K562 (cell line): ENCODE data around the gene CPM. TPM values are rescaled to one million over a fixed set of nuclear protein-coding genes. Genes with fewer than 3 reads are reported as not detected.

Experiments used
- ARID1B ChIP-seq: fragments of 450-650 bp; IDR thresholded peaks from 2 replicates; pipeline ENCODE4 v1.6.1; 2016; ENCODE audit warnings: antibody characterized with exemption, mild to moderate bottlenecking, inconsistent platforms
- ARID2 ChIP-seq: fragments of 450-650 bp; IDR thresholded peaks from 2 replicates; pipeline ENCODE4 v1.6.1; 2017; ENCODE audit warnings: antibody characterized with exemption, mild to moderate bottlenecking
- CREB3L1 ChIP-seq: fragments of 450-650 bp; IDR thresholded peaks from 2 replicates; pipeline ENCODE4 v1.6.1; 2014; ENCODE audit warnings: low read depth, mild to moderate bottlenecking, moderate library complexity, borderline replicate concordance
- CTBP1 ChIP-seq: fragments of 450-650 bp; IDR thresholded peaks from 2 replicates; pipeline ENCODE4 v1.6.1; 2016; ENCODE audit warnings: borderline replicate concordance
- DDX20 ChIP-seq: fragments of 450-650 bp; IDR thresholded peaks from 2 replicates; pipeline ENCODE4 v1.6.1; 2016; ENCODE audit warnings: missing genetic modification characterization, low read depth, mild to moderate bottlenecking, missing compliant biosample characterization, moderate library complexity
- ELF2 ChIP-seq: fragments of 250-450 bp; sonication (Bioruptor Pico); IDR thresholded peaks from 2 replicates; pipeline ENCODE4 v1.5.0; 2021; ENCODE audit warnings: mild to moderate bottlenecking
- GATAD2B ChIP-seq: fragments of 450-650 bp; IDR thresholded peaks from 2 replicates; pipeline ENCODE4 v1.6.1; 2017; ENCODE audit warnings: mild to moderate bottlenecking, borderline replicate concordance
- HES1 ChIP-seq: fragments of 450-650 bp; IDR thresholded peaks from 2 replicates; pipeline ENCODE4 v1.6.1; 2016; ENCODE audit warnings: low read depth, mild to moderate bottlenecking, moderate library complexity
- HMG20A ChIP-seq: fragments of 450-650 bp; formaldehyde crosslinking; conservative IDR thresholded peaks from 2 replicates; pipeline ENCODE4 v1.4.0; 2020; ENCODE audit warnings: mild to moderate bottlenecking, mixed read lengths
- KAT7 ChIP-seq: sonication (generic); formaldehyde crosslinking; IDR thresholded peaks from 2 replicates; pipeline ENCODE4 v1.8.0; 2022; ENCODE audit warnings: missing genetic modification reagents, mild to moderate bottlenecking, borderline replicate concordance
- LARP7 ChIP-seq: fragments of 450-650 bp; IDR thresholded peaks from 2 replicates; pipeline ENCODE4 v1.6.1; 2016
- MAFK ChIP-seq: IDR thresholded peaks from 2 replicates; pipeline ENCODE4 v1.6.1; 2011; ENCODE audit warnings: low read length, improper control_type of control experiment
- NCOA4 ChIP-seq: fragments of 450-650 bp; IDR thresholded peaks from 2 replicates; pipeline ENCODE4 v1.6.1; 2018; ENCODE audit warnings: mild to moderate bottlenecking; ENCODE audit not compliant: partially characterized antibody
- NFIX ChIP-seq: fragments of 250-450 bp; sonication (Bioruptor Pico); IDR thresholded peaks from 2 replicates; pipeline ENCODE4 v1.4.0; 2020; ENCODE audit warnings: low read depth, mild to moderate bottlenecking, moderate library complexity
- NFXL1 ChIP-seq: fragments of 450-650 bp; formaldehyde crosslinking; IDR thresholded peaks from 2 replicates; pipeline ENCODE4 v1.4.0; 2021; ENCODE audit warnings: mild to moderate bottlenecking
- PML ChIP-seq: IDR thresholded peaks from 2 replicates; pipeline ENCODE4 v1.6.1; 2012; ENCODE audit warnings: low read length, inconsistent platforms
- XRCC3 ChIP-seq: fragments of 450-650 bp; IDR thresholded peaks from 2 replicates; pipeline ENCODE4 v1.6.1; 2017; ENCODE audit warnings: mild to moderate bottlenecking, moderate library complexity
- ZKSCAN8 ChIP-seq: fragments of 200-800 bp; sonication (Bioruptor generic); IDR thresholded peaks from 2 replicates; pipeline ENCODE4 v1.6.1; 2016; ENCODE audit warnings: missing genetic modification characterization, missing compliant biosample characterization
- ZNF212 ChIP-seq: fragments of 450-650 bp; formaldehyde crosslinking; IDR thresholded peaks from 2 replicates; pipeline ENCODE4 v1.4.0; 2020; ENCODE audit warnings: mild to moderate bottlenecking
- ZNF311 ChIP-seq: fragments of 250-450 bp; sonication (Bioruptor Pico); IDR thresholded peaks from 2 replicates; pipeline ENCODE4 v1.4.0; 2020; ENCODE audit warnings: mild to moderate bottlenecking, moderate library complexity
- ZNF551 ChIP-seq: fragments of 250-450 bp; sonication (Bioruptor Pico); IDR thresholded peaks from 2 replicates; pipeline ENCODE4 v1.5.0; 2021; ENCODE audit warnings: mild to moderate bottlenecking, moderate library complexity
- ZNF583 ChIP-seq: fragments of 250-450 bp; sonication (Bioruptor Pico); IDR thresholded peaks from 2 replicates; pipeline ENCODE4 v1.4.0; 2020
- ZNF592 ChIP-seq: fragments of 450-650 bp; IDR thresholded peaks from 2 replicates; pipeline ENCODE4 v1.6.1; 2017; ENCODE audit warnings: antibody characterized with exemption, mild to moderate bottlenecking
- ZNF778 ChIP-seq: fragments of 450-650 bp; formaldehyde crosslinking; IDR thresholded peaks from 2 replicates; pipeline ENCODE4 v1.4.0; 2020; ENCODE audit warnings: mild to moderate bottlenecking, moderate library complexity
- ZNF780A ChIP-seq: fragments of 250-450 bp; sonication (Bioruptor Pico); IDR thresholded peaks from 2 replicates; pipeline ENCODE4 v1.5.0; 2021; ENCODE audit warnings: mild to moderate bottlenecking
- ZSCAN32 ChIP-seq: fragments of 450-650 bp; formaldehyde crosslinking; IDR thresholded peaks from 2 replicates; pipeline ENCODE4 v1.4.0; 2020; ENCODE audit warnings: mild to moderate bottlenecking, moderate library complexity
- polyA plus RNA-seq, 8 experiments: library from polyadenylated mRNA; depleted of rRNA in 4 of 8; stranded (reverse) in 5 of 8; unstranded in 3 of 8; fragments of >200 nt; fragmentation: Nextera tagmentation in 2 of 8; fragmentation: Illumina TruSeq in 1 of 8; extraction: Ambion mirVana in 2 of 8; extraction: Trizol in 1 of 8; gene quantifications; 2 replicates each; pipeline versions ENCODE4 v1.2.1 to v1.2.3, GENCODE V29; 2011 to 2014; ENCODE audit warnings: inconsistent platforms in 1 of 8, missing spikeins in 1 of 8
- total RNA-seq, 7 experiments: library from RNA; depleted of rRNA in 6 of 7; stranded (reverse); fragments of >200 nt in 6 of 7; fragmentation: Illumina TruSeq in 2 of 7; extraction: Trizol in 2 of 7; gene quantifications; 2 replicates each; pipeline versions ENCODE4 v1.2.1 to v1.2.3, GENCODE V29; 2011 to 2021; ENCODE audit warnings: low replicate concordance in 1 of 7

Gene CPM
- total and polyA plus RNA-seq, 9 of the 15 experiments (the other 6 are each of a cell fraction or from before 2014, with no cell fraction given) = 0.31 TPM; not detected in 8

- TF ChIP-seq NFIX (CRISPR knock-in tag) = peak; percentile 75
- TF ChIP-seq ARID2 = no peak
- no peak for TF ChIP-seq ZSCAN32 (CRISPR knock-in tag)
- no peak for TF ChIP-seq LARP7
- no peak for TF ChIP-seq DDX20 (tag)
- no peak for TF ChIP-seq ZKSCAN8 (CRISPR knock-in tag)
- TF ChIP-seq ZNF592 = peak; percentile 16; the same call in 1 of the 2 replicates
- TF ChIP-seq HMG20A (CRISPR knock-in tag) = no peak
- TF ChIP-seq NFXL1 (CRISPR knock-in tag) = no peak
- TF ChIP-seq ZNF311 (CRISPR knock-in tag) = no peak
- TF ChIP-seq ZNF551 (CRISPR knock-in tag) = no peak
- no peak for TF ChIP-seq XRCC3
- TF ChIP-seq NCOA4 = no peak
- no peak for TF ChIP-seq ZNF778
- no peak; the same call in none of the 2 replicates for TF ChIP-seq ARID1B
- TF ChIP-seq CTBP1 = peak; percentile 93
- no peak for TF ChIP-seq ELF2 (CRISPR knock-in tag)
- no peak; the same call in 1 of the 2 replicates for TF ChIP-seq CREB3L1
- TF ChIP-seq PML = peak; percentile 51; the same call in 1 of the 2 replicates
- no peak for TF ChIP-seq HES1
- TF ChIP-seq ZNF583 (CRISPR knock-in tag) = 0 out of 2 replicates have a peak, but pooled peaks have one; percentile 34
- peak; percentile 34; the same call in 1 of the 2 replicates for TF ChIP-seq KAT7
- TF ChIP-seq ZNF212 (CRISPR knock-in tag) = no peak
- no peak for TF ChIP-seq ZNF780A (CRISPR knock-in tag)
- TF ChIP-seq MAFK = no peak
- TF ChIP-seq GATAD2B = no peak; the same call in 1 of the 2 replicates
Observed at GRCh38 chr12:68807576-68808387, 125.2 kb downstream of the CPM start, which contains the start of gene MDM2 (continued).
